ENCODE data around the gene LRMDA.

DNA sequence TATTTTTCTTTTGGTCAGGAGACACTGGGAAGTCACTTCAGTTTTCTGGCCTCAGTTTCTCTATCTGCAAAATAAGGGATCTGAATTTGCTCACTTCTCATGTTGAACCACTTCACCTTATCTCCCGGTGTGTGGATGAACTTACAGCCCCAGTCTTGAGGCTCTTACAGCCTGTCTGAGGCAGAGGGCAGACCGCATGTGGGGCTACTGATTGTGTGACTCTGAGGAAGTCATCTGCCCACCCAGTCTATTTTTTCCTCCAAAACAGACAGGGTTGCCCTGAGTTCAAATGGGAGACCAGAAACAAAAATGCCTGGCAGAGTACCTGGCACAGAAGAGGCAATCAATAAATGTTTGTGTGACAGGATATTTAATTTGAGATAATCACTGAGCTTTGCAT, 78.3 kb downstream of the LRMDA start:
- TF ChIP-seq, protein P1, sequence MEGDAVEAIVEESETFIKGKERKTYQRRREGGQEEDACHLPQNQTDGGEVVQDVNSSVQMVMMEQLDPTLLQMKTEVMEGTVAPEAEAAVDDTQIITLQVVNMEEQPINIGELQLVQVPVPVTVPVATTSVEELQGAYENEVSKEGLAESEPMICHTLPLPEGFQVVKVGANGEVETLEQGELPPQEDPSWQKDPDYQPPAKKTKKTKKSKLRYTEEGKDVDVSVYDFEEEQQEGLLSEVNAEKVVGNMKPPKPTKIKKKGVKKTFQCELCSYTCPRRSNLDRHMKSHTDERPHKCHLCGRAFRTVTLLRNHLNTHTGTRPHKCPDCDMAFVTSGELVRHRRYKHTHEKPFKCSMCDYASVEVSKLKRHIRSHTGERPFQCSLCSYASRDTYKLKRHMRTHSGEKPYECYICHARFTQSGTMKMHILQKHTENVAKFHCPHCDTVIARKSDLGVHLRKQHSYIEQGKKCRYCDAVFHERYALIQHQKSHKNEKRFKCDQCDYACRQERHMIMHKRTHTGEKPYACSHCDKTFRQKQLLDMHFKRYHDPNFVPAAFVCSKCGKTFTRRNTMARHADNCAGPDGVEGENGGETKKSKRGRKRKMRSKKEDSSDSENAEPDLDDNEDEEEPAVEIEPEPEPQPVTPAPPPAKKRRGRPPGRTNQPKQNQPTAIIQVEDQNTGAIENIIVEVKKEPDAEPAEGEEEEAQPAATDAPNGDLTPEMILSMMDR (conservative IDR thresholded peaks at IDR 0.05; ENCODE audit: low read length): no peak
- TF ChIP-seq EZH2phosphoT487 (IDR thresholded peaks at IDR 0.05; ENCODE audit: borderline replicate concordance): no peak

Data from Loucy (cell line).